ENCODE measurements around the gene ACTL7B. TPM values are rescaled to one million over a fixed set of nuclear protein-coding genes. Genes with fewer than 3 reads are reported as not detected.

The ACTL7B gene
- total RNA-seq, 2 experiments from 2014 or later: 0.08 to 0.25 TPM

DNA sequence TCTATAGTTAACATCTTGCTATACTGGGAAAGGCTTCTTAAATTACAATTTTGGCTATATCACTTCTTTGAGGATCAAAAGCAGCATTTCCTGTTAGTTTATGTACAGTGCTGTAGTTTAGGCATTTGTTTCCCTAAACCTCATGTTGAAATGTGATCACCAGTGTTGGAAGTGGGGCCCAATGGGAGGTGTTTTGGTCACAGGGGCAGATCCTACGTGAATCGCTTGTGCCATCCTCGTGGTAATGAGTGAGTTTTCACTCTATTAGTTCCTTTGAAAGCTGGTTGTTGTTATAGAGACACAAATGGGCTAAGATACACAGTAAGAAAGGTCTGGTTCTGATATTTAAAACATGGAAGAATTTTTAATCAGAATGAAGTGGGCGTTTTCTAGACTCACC lies 12.0 kb upstream of the ACTL7B start:
- no peak for DNase-seq
- TF ChIP-seq, protein P1, sequence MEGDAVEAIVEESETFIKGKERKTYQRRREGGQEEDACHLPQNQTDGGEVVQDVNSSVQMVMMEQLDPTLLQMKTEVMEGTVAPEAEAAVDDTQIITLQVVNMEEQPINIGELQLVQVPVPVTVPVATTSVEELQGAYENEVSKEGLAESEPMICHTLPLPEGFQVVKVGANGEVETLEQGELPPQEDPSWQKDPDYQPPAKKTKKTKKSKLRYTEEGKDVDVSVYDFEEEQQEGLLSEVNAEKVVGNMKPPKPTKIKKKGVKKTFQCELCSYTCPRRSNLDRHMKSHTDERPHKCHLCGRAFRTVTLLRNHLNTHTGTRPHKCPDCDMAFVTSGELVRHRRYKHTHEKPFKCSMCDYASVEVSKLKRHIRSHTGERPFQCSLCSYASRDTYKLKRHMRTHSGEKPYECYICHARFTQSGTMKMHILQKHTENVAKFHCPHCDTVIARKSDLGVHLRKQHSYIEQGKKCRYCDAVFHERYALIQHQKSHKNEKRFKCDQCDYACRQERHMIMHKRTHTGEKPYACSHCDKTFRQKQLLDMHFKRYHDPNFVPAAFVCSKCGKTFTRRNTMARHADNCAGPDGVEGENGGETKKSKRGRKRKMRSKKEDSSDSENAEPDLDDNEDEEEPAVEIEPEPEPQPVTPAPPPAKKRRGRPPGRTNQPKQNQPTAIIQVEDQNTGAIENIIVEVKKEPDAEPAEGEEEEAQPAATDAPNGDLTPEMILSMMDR (IDR thresholded peaks at IDR 0.05): no peak
- H3K9me3 Mint-ChIP-seq: no peaks in the 10 kb centered on the region

DNA sequence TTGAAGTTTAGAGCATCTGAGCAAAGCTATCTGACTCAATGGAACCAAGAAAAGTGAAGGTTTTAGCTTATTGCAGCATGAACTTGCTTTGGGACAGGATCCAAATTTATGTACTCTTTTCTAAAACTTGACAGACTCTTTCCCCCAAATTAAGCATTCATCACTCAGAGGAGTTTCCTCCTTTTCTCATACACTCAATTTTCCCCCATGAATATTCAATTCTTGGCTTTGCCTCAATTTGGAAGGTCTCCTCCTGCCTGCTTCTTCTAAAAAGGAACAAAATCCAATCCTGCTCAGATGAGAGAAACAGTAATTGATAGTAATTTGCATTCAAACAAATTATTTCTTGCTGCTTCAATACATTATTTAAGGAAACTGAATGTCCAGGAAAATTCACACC lies 11.3 kb upstream of the ACTL7B start:
- TF ChIP-seq, protein P1 (IDR thresholded peaks at IDR 0.05): no peak
- CTCF ChIA-PET: no interaction called here
- POLR2A ChIA-PET: no interaction called here
- Mint-ChIP-seq H3K36me3 (ENCODE audit: low read depth) (peaks cover 52% of the 10 kb centered on the region), H3K4me3 (no peak overlapping the region), H3K27ac (no peak overlapping the region), H3K4me1 (ENCODE audit: low read depth) (no peaks in the 10 kb centered on the region), H3K9me3 (no peaks in the 10 kb centered on the region), H3K27me3 (no peaks in the 10 kb centered on the region)
- Histone ChIP-seq H3K27ac (ENCODE audit: low read depth in 1 of 2, low read length in 2 of 2) (no peak overlapping the region), H3K4me3 (ENCODE audit: low read length) (no peak overlapping the region), H3K4me1 (ENCODE audit: insufficient read depth, low read length) (no peaks in the 10 kb centered on the region), H3K36me3 (ENCODE audit: insufficient read depth, low read length) (peaks cover 29% of the 10 kb centered on the region), H3K27me3 (ENCODE audit: control insufficient read depth in 1 of 2, insufficient read depth in 2 of 2, low read length in 2 of 2) (no peaks in the 10 kb centered on the region), H3K9me3 (ENCODE audit: control insufficient read depth in 1 of 2, insufficient read depth in 1 of 2, low read length in 2 of 2) (no peaks in the 10 kb centered on the region)
- intact Hi-C loops (cut with DNase I, micrococcal nuclease): no loop called here
- no peak for ATAC-seq (ENCODE audit: poor library complexity)
- DNase-seq: no peak

More for the DNA sequence above, 12.0 kb upstream of the ACTL7B start:
- H3K27ac ChIP-seq (ENCODE audit: low read depth in 1 of 2, low read length in 2 of 2): no peak overlapping the region
- intact Hi-C loops (cut with DNase I, micrococcal nuclease): no loop called here
- no peak for ATAC-seq (ENCODE audit: poor library complexity)
- CTCF ChIA-PET: no interaction called here
- Mint-ChIP-seq H3K4me3 (no peak overlapping the region), H3K27me3 (no peaks in the 10 kb centered on the region), H3K27ac (no peak overlapping the region), H3K36me3 (ENCODE audit: low read depth) (peaks cover 58% of the 10 kb centered on the region), H3K4me1 (ENCODE audit: low read depth) (no peaks in the 10 kb centered on the region)
- POLR2A ChIA-PET: no interaction called here
- no peaks in the 10 kb centered on the region for H3K4me1 ChIP-seq (ENCODE audit: insufficient read depth, low read length)
- no peaks in the 10 kb centered on the region for H3K27me3 ChIP-seq (ENCODE audit: control insufficient read depth in 1 of 2, insufficient read depth in 2 of 2, low read length in 2 of 2)
- peaks cover 0 to 5% of the 10 kb centered on the region in 2 experiments for H3K9me3 ChIP-seq (ENCODE audit: control insufficient read depth in 1 of 2, insufficient read depth in 1 of 2, low read length in 2 of 2)
- H3K4me3 ChIP-seq (ENCODE audit: low read length): no peak overlapping the region
- peaks cover 33% of the 10 kb centered on the region for H3K36me3 ChIP-seq (ENCODE audit: insufficient read depth, low read length)

DNA sequence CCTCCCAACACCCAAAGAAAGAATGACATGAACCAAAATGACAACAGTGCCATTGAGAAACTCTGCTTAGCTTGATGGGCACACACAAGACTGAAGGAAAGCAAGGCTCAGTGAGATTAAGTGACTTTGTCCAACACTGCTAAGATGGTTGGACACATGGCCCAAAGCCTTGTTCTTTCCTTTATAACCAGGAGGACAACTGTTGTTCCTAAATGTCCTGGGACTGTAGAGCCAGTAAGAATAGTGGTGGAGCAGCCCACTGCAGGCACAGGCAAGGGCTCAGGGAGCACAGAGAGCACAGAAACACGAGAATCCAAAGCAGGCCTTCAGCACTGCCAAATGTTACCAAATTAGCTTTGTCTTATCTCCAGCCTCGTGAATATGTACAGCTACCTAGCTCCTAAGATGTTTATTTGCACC lies 10.2 kb upstream of the ACTL7B start:
- Mint-ChIP-seq H3K27me3 (no peaks in the 10 kb centered on the region), H3K36me3 (ENCODE audit: low read depth) (peaks cover 41% of the 10 kb centered on the region), H3K27ac (no peak overlapping the region), H3K4me3 (no peak overlapping the region), H3K9me3 (no peaks in the 10 kb centered on the region), H3K4me1 (ENCODE audit: low read depth) (no peaks in the 10 kb centered on the region)
- Histone ChIP-seq H3K4me1 (ENCODE audit: insufficient read depth, low read length) (no peaks in the 10 kb centered on the region), H3K9me3 (ENCODE audit: control insufficient read depth in 1 of 2, insufficient read depth in 1 of 2, low read length in 2 of 2) (no peaks in the 10 kb centered on the region), H3K36me3 (ENCODE audit: insufficient read depth, low read length) (peaks cover 19% of the 10 kb centered on the region), H3K27me3 (ENCODE audit: control insufficient read depth in 1 of 2, insufficient read depth in 2 of 2, low read length in 2 of 2) (no peaks in the 10 kb centered on the region), H3K4me3 (ENCODE audit: low read length) (no peak overlapping the region), H3K27ac (ENCODE audit: low read depth in 1 of 2, low read length in 2 of 2) (no peak overlapping the region)
- ChIA-PET CTCF (no interaction called here), POLR2A (no interaction called here)
- TF ChIP-seq, protein P1 (IDR thresholded peaks at IDR 0.05): no peak
- ATAC-seq (ENCODE audit: poor library complexity) (no peak), DNase-seq (no peak)
- intact Hi-C loops (cut with DNase I, micrococcal nuclease): no loop called here
